Thyroid gland (tissue), 4 donors: ENCODE data around the gene PHB1. TPM values are rescaled to one million over a fixed set of nuclear protein-coding genes. Genes with fewer than 3 reads are reported as not detected.
A peak's percentile ranks its signal among the peaks of the same experiment; 100 is the strongest.

Experiments
- DNase-seq, 2 donors: peaks; one replicate each; pipeline ENCODE4 v3.0.0-alpha.2; 2019
- H3K27ac ChIP-seq, 3 donors: fragments of 200-600 bp; sonication (generic); 1 replicate in 2 of 3; 2 replicates in 1 of 3; pipeline ENCODE4 v1.5.1; 2016 to 2019; ENCODE audit warnings: mild to moderate bottlenecking in 1 of 3, moderate library complexity in 1 of 3
- H3K27me3 ChIP-seq: fragments of 200-600 bp; sonication (generic); one replicate; pipeline ENCODE4 v1.5.1; 2019
- H3K36me3 ChIP-seq, 2 donors: fragments of 200-600 bp; sonication (generic); one replicate each; pipeline ENCODE4 v1.5.1; 2016 to 2019
- H3K4me1 ChIP-seq, 2 donors: fragments of 200-600 bp; sonication (generic); one replicate each; pipeline ENCODE4 v1.5.1; 2017 to 2019
- H3K4me3 ChIP-seq, 3 donors: fragments of 200-600 bp; sonication (generic); replicated peaks in 1 of 3; 1 replicate in 2 of 3; 2 replicates in 1 of 3; pipeline ENCODE4 v1.5.1; 2016; ENCODE audit warnings: mild to moderate bottlenecking in 1 of 3
- H3K9me3 ChIP-seq: fragments of 200-600 bp; sonication (generic); one replicate; pipeline ENCODE4 v1.5.1; 2017
- CTCF ChIP-seq, 6 experiments: fragments of 200-600 bp in 3 of 6; fragments of 450-650 bp in 3 of 6; sonication (generic) in 3 of 6; IDR thresholded peaks; one replicate each; pipeline ENCODE4 v1.5.1; 2016 to 2019; ENCODE audit warnings: antibody characterized with exemption in 6 of 6, mild to moderate bottlenecking in 2 of 6, inconsistent platforms in 1 of 6, moderate library complexity in 1 of 6
- POLR2A ChIP-seq, 2 donors: fragments of 450-650 bp; IDR thresholded peaks; one replicate each; pipeline ENCODE4 v1.6.1; 2017; ENCODE audit warnings: antibody characterized with exemption in 2 of 2, mild to moderate bottlenecking in 2 of 2, moderate library complexity in 1 of 2
- WGBS, 2 donors: methylation state at CpG; one replicate each; pipeline ENCODE4 v1.1.5; 2017; 5-methylcytosine and 5-hydroxymethylcytosine counted together
- intact Hi-C: fragments of 100-400 bp; cut with DNase I; formaldehyde crosslinking; loops from one replicate; pipeline ENCODE4 v1.15.1; 2023
- total RNA-seq, 4 donors: library from RNA; depleted of rRNA; stranded (reverse); fragments of >200 nt; gene quantifications; one replicate each; pipeline ENCODE4 v1.2.3, GENCODE V29; 2016

Gene PHB1
- total RNA-seq, 4 donors from 2014 or later = 77.5 to 129 (median 103) TPM

- no peaks in the 10 kb centered on the region for H3K9me3 ChIP-seq
- no peak for DNase-seq
- no peaks in the 10 kb centered on the region for H3K36me3 ChIP-seq
- no peak overlapping the region for H3K27ac ChIP-seq
- WGBS, 2 donors = 93 to 98% methylated on average over 2 of the region's 2 CpGs
- intact Hi-C loops = no loop called here
- no peak overlapping the region for H3K4me3 ChIP-seq
- TF ChIP-seq CTCF (IDR thresholded peaks at IDR 0.05) = no peak
- no peaks in the 10 kb centered on the region for H3K27me3 ChIP-seq
- peaks cover 14 to 17% of the 10 kb centered on the region in 2 donors for H3K4me1 ChIP-seq
Observed at GRCh38 chr17:49364119-49364518, 50.6 kb downstream of the PHB1 start.

- Histone ChIP-seq H3K36me3 (no peaks in the 10 kb centered on the region), H3K27me3 (no peaks in the 10 kb centered on the region), H3K27ac (no peak overlapping the region), H3K4me3 (no peak overlapping the region), H3K9me3 (no peaks in the 10 kb centered on the region), H3K4me1 (peaks cover 16 to 26% of the 10 kb centered on the region in 2 donors)
- WGBS, 2 donors = 93 to 94% methylated on average over 4 of the region's 4 CpGs
- no peak for TF ChIP-seq POLR2A (IDR thresholded peaks at IDR 0.05)
- no peak for TF ChIP-seq CTCF (IDR thresholded peaks at IDR 0.05)
- DNase-seq = no peak
- intact Hi-C loops = no loop called here
Observed at GRCh38 chr17:49363251-49363650, 51.4 kb downstream of the PHB1 start.

- peak overlapping the region in 2 of 3 donors; percentile 32 to 94 for H3K4me3 ChIP-seq
- H3K4me1 ChIP-seq = peaks cover 21 to 31% of the 10 kb centered on the region in 2 donors
- intact Hi-C loops = no loop called here
- TF ChIP-seq CTCF (IDR thresholded peaks at IDR 0.05) (no peak), POLR2A (IDR thresholded peaks at IDR 0.05) (no peak)
- no peaks in the 10 kb centered on the region for H3K27me3 ChIP-seq
- H3K36me3 ChIP-seq = no peaks in the 10 kb centered on the region
- H3K27ac ChIP-seq = peak overlapping the region; percentile 69 to 77 (median 69)
- no peaks in the 10 kb centered on the region for H3K9me3 ChIP-seq
- 18 to 19% methylated on average over 10 of the region's 10 CpGs for WGBS, 2 donors
- no peak for DNase-seq
Observed at GRCh38 chr17:49362723-49363117, 52.0 kb downstream of the PHB1 start.

GRCh38 chr17:49361902-49362722, 52.6 kb downstream of the PHB1 start, which contains the start of gene ZNF652:
ZNF652 (minus strand) TSS chr17:49362250; CDS start chr17:49317725, 44,525 bp downstream.
- 0 to 1% methylated on average over 18 to 24 of the region's 106 CpGs for WGBS, 2 donors
- H3K36me3 ChIP-seq = no peaks in the 10 kb centered on the region
- peak within 1 kb of the TSS; percentile 69 to 87 (median 77) for H3K27ac ChIP-seq
- peaks cover 25 to 37% of the 10 kb centered on the region in 2 donors for H3K4me1 ChIP-seq
- intact Hi-C loops = no loop called here
- TF ChIP-seq CTCF (IDR thresholded peaks at IDR 0.05) (peak in 1 of 6 experiments; percentile 3), POLR2A (IDR thresholded peaks at IDR 0.05) (peak in 1 of 2 donors; percentile 44)
- H3K4me3 ChIP-seq = peak within 1 kb of the TSS; percentile 57 to 94 (median 76)
- DNase-seq = peak; percentile 98
- no peaks in the 10 kb centered on the region for H3K27me3 ChIP-seq
- H3K9me3 ChIP-seq = no peaks in the 10 kb centered on the region
